A549 (cell line): ENCODE results near the gene CASTOR2.

Experiments
- BHLHE40 ChIP-seq: IDR thresholded peaks from 2 replicates; pipeline ENCODE4 v1.6.1; 2012; ENCODE audit warnings: low read depth, low read length, inconsistent platforms
- CTCF ChIP-seq: fragments of >200 bp; sonication (Bioruptor Twin); formaldehyde crosslinking; IDR thresholded peaks from 3 replicates; pipeline ENCODE4 v1.5.1; 2016
- E2F6 ChIP-seq: IDR thresholded peaks from 2 replicates; pipeline ENCODE4 v1.6.1; 2012; ENCODE audit warnings: low read depth, borderline replicate concordance
- EP300 ChIP-seq, 2 experiments: fragments of >200 bp; sonication (Bioruptor Twin); formaldehyde crosslinking; IDR thresholded peaks; 2 replicates in 1 of 2; 3 replicates in 1 of 2; pipeline ENCODE4 v1.6.1; 2016 to 2017
- FOSL2 ChIP-seq, 2 experiments: fragments of 450-650 bp in 1 of 2; fragments of >200 bp in 1 of 2; sonication (Bioruptor Twin) in 1 of 2; formaldehyde crosslinking; IDR thresholded peaks; 2 replicates each; pipeline versions ENCODE4 v1.5.0 to v1.6.1; 2016 to 2020; ENCODE audit warnings: mild to moderate bottlenecking in 1 of 2, moderate library complexity in 1 of 2
- HDAC2 ChIP-seq: fragments of 200-600 bp; sonication (generic); IDR thresholded peaks from 2 replicates; pipeline ENCODE4 v1.6.1; 2016
- HOXA7 ChIP-seq: fragments of 250-450 bp; sonication (Bioruptor Pico); IDR thresholded peaks from 2 replicates; pipeline ENCODE4 v1.5.0; 2020; ENCODE audit warnings: mild to moderate bottlenecking, moderate library complexity
- JUN ChIP-seq, 2 experiments: fragments of >200 bp; sonication (Bioruptor Twin); formaldehyde crosslinking; IDR thresholded peaks; 2 replicates in 1 of 2; 3 replicates in 1 of 2; pipeline ENCODE4 v1.6.1; 2016 to 2017
- JUNB ChIP-seq: fragments of >200 bp; sonication (Bioruptor Twin); formaldehyde crosslinking; IDR thresholded peaks from 2 replicates; pipeline ENCODE4 v1.6.1; 2016
- MYC ChIP-seq: IDR thresholded peaks from 2 replicates; pipeline ENCODE4 v1.6.1; 2012; ENCODE audit warnings: mild to moderate bottlenecking, inconsistent platforms, low read length, improper control_type of control experiment, borderline replicate concordance
- POLR2A ChIP-seq: IDR thresholded peaks from 2 replicates; pipeline ENCODE4 v1.6.1; 2012; ENCODE audit warnings: mild to moderate bottlenecking, low read length
- RCOR1 ChIP-seq: fragments of 150-350 bp; IDR thresholded peaks from 2 replicates; pipeline ENCODE4 v1.6.1; 2014; ENCODE audit warnings: antibody characterized with exemption, low read length, low read depth
- TP53 ChIP-seq: fragments of 250-450 bp; sonication (Bioruptor Pico); IDR thresholded peaks from 2 replicates; pipeline ENCODE4 v1.5.0; 2021; ENCODE audit warnings: mild to moderate bottlenecking, moderate library complexity
- USF2 ChIP-seq: fragments of 450-650 bp; IDR thresholded peaks from 2 replicates; pipeline ENCODE4 v1.6.1; 2014; ENCODE audit warnings: antibody characterized with exemption

GRCh38 chr7:75038508-75038907 is 74.0 kb downstream of the CASTOR2 start:
- TF ChIP-seq EP300 (IDR thresholded peaks at IDR 0.05) (no peak), HOXA7 (no peak), HDAC2 (no peak), POLR2A (no peak), CTCF (no peak), JUNB (no peak), MYC (no peak), RCOR1 (no peak), E2F6 (no peak), USF2 (no peak), JUN (IDR thresholded peaks at IDR 0.05) (no peak), BHLHE40 (no peak), TP53 (no peak), FOSL2 (IDR thresholded peaks at IDR 0.05) (no peak), FOSL2 (CRISPR knock-in tag; IDR thresholded peaks at IDR 0.05) (no peak)
